Fibroblast of pulmonary artery (primary cell): ENCODE results near the gene PTGDR2.

Experiments used
- DNase-seq: peaks from one replicate; pipeline ENCODE4 v3.0.0-alpha.2; 2010; ENCODE audit warnings: low read depth
- H3K4me3 ChIP-seq: replicated peaks from 2 replicates; pipeline ENCODE4 v1.5.1; 2011; ENCODE audit warnings: low read depth, mild to moderate bottlenecking, control low read depth, low read length, moderate library complexity
- TF ChIP-seq, protein P1 (sequence below): IDR thresholded peaks from 2 replicates; pipeline ENCODE4 v1.5.1; 2011; ENCODE audit warnings: mild to moderate bottlenecking, control low read depth, low read length, inconsistent platforms; ENCODE audit errors: missing control alignments

The PTGDR2 gene

DNA sequence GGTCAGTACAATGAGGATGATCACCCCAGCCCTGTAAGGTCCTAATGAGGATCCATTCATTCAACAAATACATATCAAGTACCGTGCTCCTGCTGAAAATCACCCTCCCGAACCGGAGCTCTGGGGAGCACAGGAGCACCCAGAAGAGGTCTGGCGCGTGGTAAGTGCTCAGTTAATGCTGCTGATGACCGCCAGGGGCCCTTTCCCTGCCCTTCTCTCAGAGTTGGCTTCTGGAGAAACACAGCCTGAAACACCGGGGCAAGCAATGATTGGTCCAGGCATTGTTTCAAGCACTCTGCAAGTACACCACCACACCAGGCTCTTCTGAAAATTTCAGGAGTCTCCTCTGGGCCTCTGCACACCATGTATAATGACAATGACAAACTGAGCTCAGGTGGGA is 17.6 kb downstream of the PTGDR2 start:
- no peak overlapping the region for H3K4me3 ChIP-seq
- peak; percentile 45 for DNase-seq
- TF ChIP-seq, protein P1, sequence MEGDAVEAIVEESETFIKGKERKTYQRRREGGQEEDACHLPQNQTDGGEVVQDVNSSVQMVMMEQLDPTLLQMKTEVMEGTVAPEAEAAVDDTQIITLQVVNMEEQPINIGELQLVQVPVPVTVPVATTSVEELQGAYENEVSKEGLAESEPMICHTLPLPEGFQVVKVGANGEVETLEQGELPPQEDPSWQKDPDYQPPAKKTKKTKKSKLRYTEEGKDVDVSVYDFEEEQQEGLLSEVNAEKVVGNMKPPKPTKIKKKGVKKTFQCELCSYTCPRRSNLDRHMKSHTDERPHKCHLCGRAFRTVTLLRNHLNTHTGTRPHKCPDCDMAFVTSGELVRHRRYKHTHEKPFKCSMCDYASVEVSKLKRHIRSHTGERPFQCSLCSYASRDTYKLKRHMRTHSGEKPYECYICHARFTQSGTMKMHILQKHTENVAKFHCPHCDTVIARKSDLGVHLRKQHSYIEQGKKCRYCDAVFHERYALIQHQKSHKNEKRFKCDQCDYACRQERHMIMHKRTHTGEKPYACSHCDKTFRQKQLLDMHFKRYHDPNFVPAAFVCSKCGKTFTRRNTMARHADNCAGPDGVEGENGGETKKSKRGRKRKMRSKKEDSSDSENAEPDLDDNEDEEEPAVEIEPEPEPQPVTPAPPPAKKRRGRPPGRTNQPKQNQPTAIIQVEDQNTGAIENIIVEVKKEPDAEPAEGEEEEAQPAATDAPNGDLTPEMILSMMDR, result peak; percentile 46

DNA sequence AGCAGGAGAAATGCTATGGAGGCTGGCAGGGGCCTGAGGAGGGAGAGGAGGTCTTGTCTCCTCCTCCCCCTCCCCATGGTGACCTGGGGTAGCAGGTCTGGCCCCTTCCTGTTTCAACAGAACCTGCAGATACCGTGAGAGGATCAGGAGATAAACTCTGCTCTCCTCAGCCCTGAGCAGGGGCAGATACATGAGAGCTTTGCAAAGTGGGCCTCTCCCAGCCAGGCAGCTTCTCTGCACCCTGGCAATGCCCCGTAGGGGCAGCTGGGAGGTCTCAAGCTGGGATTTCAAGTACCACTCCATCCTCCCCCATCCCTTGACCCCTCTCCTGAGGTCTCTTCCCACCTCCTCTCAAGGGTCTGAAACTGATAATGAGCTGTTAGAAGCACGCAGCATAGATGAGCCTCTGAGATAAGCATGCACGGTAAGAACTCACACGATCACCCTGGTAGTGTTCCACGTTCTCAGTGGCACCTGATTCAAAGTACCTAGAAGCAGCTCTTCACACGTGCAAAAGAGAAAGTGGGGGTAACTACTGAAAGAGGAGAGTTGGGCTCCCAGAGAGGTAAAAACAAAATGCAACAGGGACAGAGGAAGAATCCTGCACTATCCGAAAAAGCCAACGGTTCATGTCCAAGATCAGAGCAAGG is 18.8 kb downstream of the PTGDR2 start:
- TF ChIP-seq, protein P1, result no peak
- DNase-seq, result no peak
- H3K4me3 ChIP-seq, result no peak overlapping the region

DNA sequence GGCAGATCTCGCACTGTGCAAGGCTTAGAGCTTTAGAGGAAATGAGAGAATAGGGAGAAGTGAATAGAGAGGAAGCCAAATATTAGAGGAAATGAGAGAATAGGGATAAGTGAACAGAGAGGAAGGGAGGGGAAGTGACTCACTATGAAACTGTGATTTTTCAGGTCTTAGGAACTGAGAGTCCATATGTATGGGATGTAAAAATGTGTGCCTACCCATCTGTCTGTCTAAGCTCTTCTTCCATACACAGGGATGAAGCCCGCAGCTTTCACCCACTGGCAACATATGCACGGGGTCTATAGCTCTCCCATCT is 20.3 kb downstream of the PTGDR2 start:
- TF ChIP-seq, protein P1, result no peak
- DNase-seq, result peak; percentile 60
- no peak overlapping the region for H3K4me3 ChIP-seq

DNA sequence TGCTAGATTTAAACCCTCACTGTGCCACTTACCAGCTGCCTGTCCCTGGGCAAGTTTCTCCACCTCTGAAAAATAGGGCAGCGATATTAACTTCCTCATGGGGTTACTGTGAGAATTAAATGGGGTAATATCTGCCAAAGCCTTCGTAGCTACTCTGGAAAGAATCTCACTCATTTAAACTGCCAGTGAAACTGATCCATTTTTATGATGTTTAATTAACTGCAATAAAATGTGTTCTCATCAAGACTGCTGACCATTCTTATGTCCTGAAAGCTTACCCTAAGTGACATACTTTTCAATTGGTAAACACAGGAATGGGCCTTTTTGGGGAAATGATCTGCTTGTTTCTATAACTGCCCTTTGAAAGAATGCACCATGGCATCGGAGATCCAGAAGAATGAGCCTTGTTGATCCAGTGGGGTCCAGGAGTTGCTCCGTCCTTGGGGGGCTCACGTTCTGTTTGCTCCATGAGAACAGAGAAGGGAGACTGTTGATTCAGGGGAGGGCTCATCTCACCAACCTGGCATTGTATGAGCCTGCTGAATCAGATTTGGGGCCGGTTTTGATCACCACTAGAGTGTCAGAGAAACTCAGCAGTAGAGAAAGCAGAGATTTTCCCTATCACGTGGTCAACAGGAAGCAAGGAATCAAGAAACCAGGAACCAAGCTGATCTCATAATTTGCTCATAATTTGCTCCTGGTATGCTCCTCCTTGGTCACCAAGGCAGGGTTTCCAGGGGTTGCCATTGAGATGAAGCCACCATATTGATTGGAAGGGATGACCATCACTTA is 20.8 kb downstream of the PTGDR2 start:
- TF ChIP-seq, protein P1, result no peak
- DNase-seq, result no peak
- H3K4me3 ChIP-seq, result no peak overlapping the region

DNA sequence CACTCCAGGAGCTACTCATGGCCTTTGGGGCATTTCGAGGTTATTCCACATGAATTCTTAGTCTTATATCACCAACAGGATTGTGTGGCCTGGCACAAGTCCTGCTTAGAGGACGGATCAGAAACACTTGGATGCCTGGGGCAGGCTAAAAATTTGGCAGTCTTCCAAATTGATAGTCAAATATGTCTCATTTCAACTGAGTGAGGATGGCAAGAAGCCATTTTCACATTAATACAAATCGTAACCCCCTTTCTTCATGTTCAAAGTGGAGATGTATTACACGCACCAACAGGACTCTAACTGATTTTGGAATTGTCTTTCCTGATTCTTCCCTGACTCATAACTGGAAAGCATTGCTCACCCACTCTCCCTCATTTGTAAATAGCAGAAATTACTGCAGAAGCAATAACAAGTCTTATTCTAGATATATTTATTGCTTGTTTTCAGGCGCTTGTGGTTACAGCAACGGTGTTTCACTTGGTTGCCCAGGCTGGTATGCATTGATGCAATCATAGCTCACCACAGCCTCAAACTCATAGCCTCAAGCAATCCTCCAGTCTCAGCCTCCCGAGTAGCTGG is 24.2 kb downstream of the PTGDR2 start:
- H3K4me3 ChIP-seq, result no peak overlapping the region
- TF ChIP-seq, protein P1, result no peak
- no peak for DNase-seq

DNA sequence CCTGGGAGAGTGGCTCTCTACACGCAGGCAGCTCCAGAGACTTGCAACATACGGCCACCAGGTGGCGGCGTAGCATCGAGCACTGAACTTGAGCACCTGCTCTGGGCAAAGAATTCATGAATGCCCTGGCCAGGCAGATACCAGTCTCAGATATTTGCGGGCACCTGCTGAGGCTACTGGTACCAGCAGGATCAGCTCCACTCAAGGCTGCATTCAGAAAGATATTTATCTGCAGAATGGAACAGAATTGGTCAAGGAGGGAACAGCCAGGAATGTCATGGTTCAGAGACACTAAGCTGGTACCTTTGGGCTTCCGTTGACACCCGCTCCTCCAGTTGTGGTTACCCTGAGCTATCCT is 24.6 kb downstream of the PTGDR2 start:
- TF ChIP-seq, protein P1, result peak; percentile 95
- no peak overlapping the region for H3K4me3 ChIP-seq

More for the DNA sequence above, 24.6 kb downstream of the PTGDR2 start:
- DNase-seq, result peak; percentile 84
